Measurements from ENCODE around the gene AAK1.

AAK1 gene

GRCh38 chr2:69618362-69618761 is 25.2 kb downstream of the AAK1 start:
- Histone ChIP-seq H3K36me3 (ENCODE audit: low read length) (no peaks in the 10 kb centered on the region), H4K20me1 (ENCODE audit: low read depth, low read length) (no peaks in the 10 kb centered on the region), H2AFZ (ENCODE audit: low read depth, low read length, severe bottlenecking) (no peak overlapping the region), H3K79me2 (ENCODE audit: insufficient read depth, low read length) (no peaks in the 10 kb centered on the region), H3K9ac (ENCODE audit: low read length) (no peak overlapping the region), H3K9me3 (ENCODE audit: insufficient read depth, low read length) (no peaks in the 10 kb centered on the region), H3K4me2 (ENCODE audit: low read depth, low read length, poor library complexity, severe bottlenecking) (no peak overlapping the region), H3K27me3 (ENCODE audit: low read length) (no peaks in the 10 kb centered on the region), H3K9me2 (replicated peaks; ENCODE audit: insufficient read depth, low read length) (no peaks in the 10 kb centered on the region), H3K4me3 (ENCODE audit: insufficient read depth, low read length, poor library complexity, severe bottlenecking) (no peak overlapping the region), H3K27ac (ENCODE audit: low read depth, low read length) (no peak overlapping the region), H3F3A (ENCODE audit: insufficient read depth) (no peaks in the 10 kb centered on the region)
- no peak for TF ChIP-seq EZH2phosphoT487 (conservative IDR thresholded peaks at IDR 0.05; ENCODE audit: low read length)
- no peak for TF ChIP-seq CTCF (IDR thresholded peaks at IDR 0.05; ENCODE audit: insufficient read depth, low read length, poor library complexity, severe bottlenecking)

- H4K20me1 ChIP-seq (ENCODE audit: low read depth, low read length) = no peaks in the 10 kb centered on the region
These were observed 25.8 kb downstream of the AAK1 start for GRCh38 chr2:69617744-69618143.

GRCh38 chr2:69616755-69617154 is 26.8 kb downstream of the AAK1 start:
- no peak overlapping the region for H3K9ac ChIP-seq (ENCODE audit: low read length)
- H3K27me3 ChIP-seq (ENCODE audit: low read length) = no peaks in the 10 kb centered on the region
- H3K36me3 ChIP-seq (ENCODE audit: low read length) = no peaks in the 10 kb centered on the region
- H3F3A ChIP-seq (ENCODE audit: insufficient read depth) = no peaks in the 10 kb centered on the region
- H3K27ac ChIP-seq (ENCODE audit: low read depth, low read length) = no peak overlapping the region
- no peak overlapping the region for H3K4me2 ChIP-seq (ENCODE audit: low read depth, low read length, poor library complexity, severe bottlenecking)
- no peaks in the 10 kb centered on the region for H4K20me1 ChIP-seq (ENCODE audit: low read depth, low read length)
- no peak overlapping the region for H2AFZ ChIP-seq (ENCODE audit: low read depth, low read length, severe bottlenecking)
- H3K9me2 ChIP-seq (replicated peaks; ENCODE audit: insufficient read depth, low read length) = no peaks in the 10 kb centered on the region
- no peak overlapping the region for H3K4me3 ChIP-seq (ENCODE audit: insufficient read depth, low read length, poor library complexity, severe bottlenecking)
- H3K79me2 ChIP-seq (ENCODE audit: insufficient read depth, low read length) = no peaks in the 10 kb centered on the region
- no peaks in the 10 kb centered on the region for H3K9me3 ChIP-seq (ENCODE audit: insufficient read depth, low read length)
- no peak for TF ChIP-seq EZH2phosphoT487 (conservative IDR thresholded peaks at IDR 0.05; ENCODE audit: low read length)
- TF ChIP-seq CTCF (IDR thresholded peaks at IDR 0.05; ENCODE audit: insufficient read depth, low read length, poor library complexity, severe bottlenecking) = no peak

More at GRCh38 chr2:69617744-69618143, 25.8 kb downstream of the AAK1 start:
- H3K27ac ChIP-seq (ENCODE audit: low read depth, low read length) = no peak overlapping the region
- no peak overlapping the region for H3K4me3 ChIP-seq (ENCODE audit: insufficient read depth, low read length, poor library complexity, severe bottlenecking)
- H3K27me3 ChIP-seq (ENCODE audit: low read length) = no peaks in the 10 kb centered on the region
- TF ChIP-seq CTCF (IDR thresholded peaks at IDR 0.05; ENCODE audit: insufficient read depth, low read length, poor library complexity, severe bottlenecking) (no peak), EZH2phosphoT487 (conservative IDR thresholded peaks at IDR 0.05; ENCODE audit: low read length) (no peak)
- H3K36me3 ChIP-seq (ENCODE audit: low read length) = no peaks in the 10 kb centered on the region
- no peak overlapping the region for H2AFZ ChIP-seq (ENCODE audit: low read depth, low read length, severe bottlenecking)
- no peaks in the 10 kb centered on the region for H3K9me2 ChIP-seq (replicated peaks; ENCODE audit: insufficient read depth, low read length)
- no peaks in the 10 kb centered on the region for H3F3A ChIP-seq (ENCODE audit: insufficient read depth)
- H3K9ac ChIP-seq (ENCODE audit: low read length) = no peak overlapping the region
- H3K79me2 ChIP-seq (ENCODE audit: insufficient read depth, low read length) = no peaks in the 10 kb centered on the region
- H3K4me2 ChIP-seq (ENCODE audit: low read depth, low read length, poor library complexity, severe bottlenecking) = no peak overlapping the region
- H3K9me3 ChIP-seq (ENCODE audit: insufficient read depth, low read length) = no peaks in the 10 kb centered on the region
